Gastrocnemius medialis (tissue), 4 donors: ENCODE data around the gene AGAP1. TPM values are rescaled to one million over a fixed set of nuclear protein-coding genes. Genes with fewer than 3 reads are reported as not detected.

Experiments used
- ATAC-seq, 2 donors: fragments of 150-250 bp; one replicate each; pipeline ENCODE4 v1.9.1; 2016
- DNase-seq, 2 donors: peaks; one replicate each; pipeline ENCODE4 v3.0.0-alpha.2; 2019
- H3K27ac ChIP-seq, 4 donors: fragments of 200-600 bp; sonication (generic); 1 replicate in 1 of 4; 2 replicates in 3 of 4; pipeline ENCODE4 v1.5.1; 2016 to 2018; ENCODE audit warnings: mild to moderate bottlenecking in 2 of 4, moderate library complexity in 1 of 4
- H3K27me3 ChIP-seq, 3 donors: fragments of 200-600 bp; sonication (generic) in 2 of 3; 1 replicate in 1 of 3; 2 replicates in 2 of 3; pipeline versions ENCODE4 v1.5.1 to v1.6.0; 2016 to 2019; ENCODE audit warnings: mild to moderate bottlenecking in 1 of 3, moderate library complexity in 1 of 3
- H3K36me3 ChIP-seq, 2 donors: fragments of 200-600 bp; sonication (generic) in 1 of 2; one replicate each; pipeline ENCODE4 v1.5.1; 2017 to 2018
- H3K4me1 ChIP-seq, 2 donors: fragments of 200-600 bp; sonication (generic) in 1 of 2; one replicate each; pipeline ENCODE4 v1.5.1; 2016 to 2017; ENCODE audit warnings: mild to moderate bottlenecking in 2 of 2
- H3K4me3 ChIP-seq, 4 donors: fragments of 200-600 bp; sonication (generic) in 3 of 4; 1 replicate in 1 of 4; 2 replicates in 3 of 4; pipeline ENCODE4 v1.5.1; 2016 to 2019; ENCODE audit warnings: mild to moderate bottlenecking in 2 of 4
- H3K9me3 ChIP-seq, 3 donors: fragments of 200-600 bp; sonication (generic) in 2 of 3; 1 replicate in 1 of 3; 2 replicates in 2 of 3; pipeline ENCODE4 v1.5.1; 2016 to 2019
- CTCF ChIP-seq, 5 experiments: fragments of 450-650 bp in 3 of 5; fragments of 200-600 bp in 2 of 5; sonication (generic) in 2 of 5; IDR thresholded peaks in 4 of 5; conservative IDR thresholded peaks in 1 of 5; 1 replicate in 4 of 5; 2 replicates in 1 of 5; pipeline ENCODE4 v1.5.1; 2016 to 2019; ENCODE audit warnings: antibody characterized with exemption in 5 of 5, mild to moderate bottlenecking in 3 of 5, moderate library complexity in 3 of 5
- POLR2A ChIP-seq, 2 donors: fragments of 450-650 bp; IDR thresholded peaks; one replicate each; pipeline ENCODE4 v1.6.1; 2017; ENCODE audit warnings: antibody characterized with exemption in 2 of 2, mild to moderate bottlenecking in 2 of 2, moderate library complexity in 2 of 2
- in situ Hi-C, 4 donors: fragments of 200-750 bp; cut with MboI; loops; one replicate each; pipeline versions ENCODE4 v1.15.0 to v1.8.0; 2017; ENCODE audit warnings: low sequenced_read_pairs in 4 of 4
- intact Hi-C: fragments of 100-400 bp; cut with DNase I; formaldehyde crosslinking; loops from one replicate; pipeline ENCODE4 v1.15.1; 2023; ENCODE audit warnings: low total_unique reads
- total RNA-seq, 4 donors: library from RNA; depleted of rRNA; stranded (reverse); fragments of >200 nt; gene quantifications; one replicate each; pipeline versions ENCODE4 v1.1.0 to v1.2.3, GENCODE V29; 2016

The AGAP1 gene
- total RNA-seq, 4 donors from 2014 or later = 8.5 to 26.8 (median 14.4) TPM

GRCh38 chr2:235931676-235932075 is 437.8 kb downstream of the AGAP1 start:
- no peaks in the 10 kb centered on the region for H3K27me3 ChIP-seq
- in situ Hi-C loops (no loop called here), intact Hi-C loops (no loop called here)
- no peak overlapping the region for H3K4me3 ChIP-seq
- no peaks in the 10 kb centered on the region for H3K9me3 ChIP-seq
- DNase-seq = no peak
- TF ChIP-seq CTCF (IDR thresholded peaks at IDR 0.05 in 4 of 5, conservative IDR thresholded peaks at IDR 0.05 in 1 of 5) (no peak), POLR2A (IDR thresholded peaks at IDR 0.05) (no peak)
- H3K27ac ChIP-seq = no peak overlapping the region
- peaks cover 0 to 5% of the 10 kb centered on the region in 2 donors for H3K36me3 ChIP-seq
- H3K4me1 ChIP-seq = no peaks in the 10 kb centered on the region
- no peak for ATAC-seq

DNA sequence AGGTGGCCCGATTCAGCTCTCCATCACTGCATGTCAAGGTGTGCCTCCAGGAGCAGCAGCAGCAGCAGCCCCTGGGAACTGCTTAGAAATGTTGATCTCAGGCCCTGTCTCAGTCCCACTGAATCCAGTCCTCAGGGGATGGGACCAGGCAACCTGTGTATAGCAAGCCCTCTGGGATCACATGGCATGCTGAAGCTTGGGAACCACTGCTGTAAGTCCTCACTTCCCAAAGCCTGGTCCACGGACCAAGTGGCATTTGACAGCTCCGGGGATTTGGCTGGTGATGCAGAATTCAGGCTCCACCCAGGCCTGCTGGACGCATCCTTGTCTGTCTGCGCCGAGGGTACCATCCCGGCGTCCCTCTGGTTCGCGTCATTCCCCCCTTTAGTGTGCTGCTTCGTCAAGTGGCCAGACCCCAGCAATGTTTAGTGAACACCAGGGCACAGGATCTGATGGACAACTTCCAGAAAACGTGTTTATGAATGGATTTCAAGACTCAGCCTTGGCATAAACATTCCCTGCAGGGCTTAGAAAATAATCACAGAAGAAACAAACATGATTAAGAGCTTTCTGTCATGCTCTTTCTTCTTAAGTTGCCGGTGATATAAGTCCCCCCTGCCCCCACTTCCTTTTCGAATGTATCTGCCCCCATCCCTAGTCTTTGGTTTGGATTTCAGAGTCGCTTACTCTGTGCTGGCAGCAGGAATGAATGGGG is 440.4 kb downstream of the AGAP1 start:
- intact Hi-C loops = no loop called here
- peaks cover 0 to 5% of the 10 kb centered on the region in 2 donors for H3K36me3 ChIP-seq

GRCh38 chr2:235934774-235935484 is 441.1 kb downstream of the AGAP1 start:
- TF ChIP-seq POLR2A (IDR thresholded peaks at IDR 0.05) (no peak), CTCF (IDR thresholded peaks at IDR 0.05 in 4 of 5, conservative IDR thresholded peaks at IDR 0.05 in 1 of 5) (no peak)
- in situ Hi-C loops (no loop called here), intact Hi-C loops (no loop called here)
- H3K9me3 ChIP-seq = no peaks in the 10 kb centered on the region
- H3K27me3 ChIP-seq = no peaks in the 10 kb centered on the region
- H3K4me1 ChIP-seq = no peaks in the 10 kb centered on the region
- no peak overlapping the region for H3K27ac ChIP-seq
- no peak overlapping the region for H3K4me3 ChIP-seq
- peaks cover 0 to 5% of the 10 kb centered on the region in 2 donors for H3K36me3 ChIP-seq
- no peak for ATAC-seq
- DNase-seq = no peak

More for the DNA sequence above, 440.4 kb downstream of the AGAP1 start:
- no peak for ATAC-seq
- Histone ChIP-seq H3K4me1 (no peaks in the 10 kb centered on the region), H3K4me3 (no peak overlapping the region), H3K27ac (no peak overlapping the region), H3K9me3 (no peaks in the 10 kb centered on the region), H3K27me3 (no peaks in the 10 kb centered on the region)
- no peak for DNase-seq
- TF ChIP-seq POLR2A (IDR thresholded peaks at IDR 0.05) (no peak), CTCF (IDR thresholded peaks at IDR 0.05 in 4 of 5, conservative IDR thresholded peaks at IDR 0.05 in 1 of 5) (no peak)
- in situ Hi-C loops = no loop called here

- no peak for ATAC-seq
- in situ Hi-C loops (no loop called here), intact Hi-C loops (no loop called here)
- no peak for DNase-seq
- no peaks in the 10 kb centered on the region for H3K9me3 ChIP-seq
- TF ChIP-seq CTCF (IDR thresholded peaks at IDR 0.05 in 4 of 5, conservative IDR thresholded peaks at IDR 0.05 in 1 of 5) (no peak), POLR2A (IDR thresholded peaks at IDR 0.05) (no peak)
- H3K27me3 ChIP-seq = no peaks in the 10 kb centered on the region
- H3K27ac ChIP-seq = no peak overlapping the region
- H3K4me3 ChIP-seq = no peak overlapping the region
- peaks cover 0 to 5% of the 10 kb centered on the region in 2 donors for H3K36me3 ChIP-seq
- no peaks in the 10 kb centered on the region for H3K4me1 ChIP-seq
Observed at GRCh38 chr2:235935773-235936172, 441.9 kb downstream of the AGAP1 start.
